Activated CD4-positive, alpha-beta memory T cell treated with anti-CD3 and anti-CD28 coated beads for 36 hours (primary cell): ENCODE data around the gene PALMD. TPM values are rescaled to one million over a fixed set of nuclear protein-coding genes. Genes with fewer than 3 reads are reported as not detected.

Experiments
- CTCF ChIA-PET: fragments of 350-600 bp; sonication (Branson Sonifier 250); formaldehyde crosslinking; loops from one replicate; lab custom pipeline; 2021; ENCODE audit warnings: antibody characterized with exemption, inconsistent platforms; lab: Charles Lee
- POLR2A ChIA-PET: fragments of 350-600 bp; sonication (Branson Sonifier 250); formaldehyde crosslinking; loops from one replicate; lab custom pipeline; 2021; ENCODE audit warnings: antibody characterized with exemption; lab: Charles Lee
- DNase-seq: peaks from one replicate; pipeline ENCODE4 v3.0.0-alpha.2; 2020
- H3K27ac Mint-ChIP-seq: one replicate; pipeline ENCODE4 v1.8.0; 2021; ENCODE audit warnings: mixed read lengths
- H3K27me3 Mint-ChIP-seq: one replicate; pipeline ENCODE4 v1.8.0; 2021; ENCODE audit warnings: mixed read lengths
- H3K36me3 Mint-ChIP-seq: one replicate; pipeline ENCODE4 v1.8.0; 2021; ENCODE audit warnings: mixed read lengths
- H3K4me1 Mint-ChIP-seq: one replicate; pipeline ENCODE4 v1.8.0; 2021; ENCODE audit warnings: low read depth, mixed read lengths
- H3K4me3 Mint-ChIP-seq: one replicate; pipeline ENCODE4 v1.8.0; 2021; ENCODE audit warnings: mild to moderate bottlenecking, mixed read lengths
- H3K9me3 Mint-ChIP-seq: one replicate; pipeline ENCODE4 v1.8.0; 2021; ENCODE audit warnings: mixed read lengths
- intact Hi-C: fragments of 100-400 bp; cut with micrococcal nuclease; formaldehyde crosslinking; loops from one replicate; pipeline ENCODE4 v1.15.1; 2023
- total RNA-seq, 2 experiments: library from RNA; stranded (reverse); gene quantifications; one replicate each; pipeline ENCODE4 v1.2.3, GENCODE V29; 2021

Gene PALMD
- total RNA-seq, 2 experiments from 2014 or later = not detected

GRCh38 chr1:99613716-99614115, 32.2 kb upstream of the PALMD start:
- CTCF ChIA-PET = no interaction called here
- Mint-ChIP-seq H3K4me3 (no peak overlapping the region), H3K4me1 (no peaks in the 10 kb centered on the region), H3K36me3 (no peaks in the 10 kb centered on the region), H3K27me3 (peaks cover 4% of the 10 kb centered on the region), H3K9me3 (no peaks in the 10 kb centered on the region), H3K27ac (no peak overlapping the region)
- POLR2A ChIA-PET = no interaction called here
- DNase-seq = no peak
- intact Hi-C loops = no loop called here

- Mint-ChIP-seq H3K36me3 (no peaks in the 10 kb centered on the region), H3K27me3 (peaks cover 4% of the 10 kb centered on the region), H3K4me1 (no peaks in the 10 kb centered on the region), H3K9me3 (no peaks in the 10 kb centered on the region), H3K4me3 (no peak overlapping the region), H3K27ac (no peak overlapping the region)
- ChIA-PET CTCF (no interaction called here), POLR2A (no interaction called here)
- DNase-seq = no peak
- intact Hi-C loops = no loop called here
Measured at GRCh38 chr1:99614728-99615127, 31.2 kb upstream of the PALMD start.

GRCh38 chr1:99619583-99619982, 26.3 kb upstream of the PALMD start:
- ChIA-PET POLR2A (no interaction called here), CTCF (no interaction called here)
- H3K27ac Mint-ChIP-seq = no peak overlapping the region
- H3K4me3 Mint-ChIP-seq = no peak overlapping the region
- H3K9me3 Mint-ChIP-seq = no peaks in the 10 kb centered on the region
- peaks cover 6% of the 10 kb centered on the region for H3K27me3 Mint-ChIP-seq
- no peak for DNase-seq
- H3K4me1 Mint-ChIP-seq = no peaks in the 10 kb centered on the region
- H3K36me3 Mint-ChIP-seq = no peaks in the 10 kb centered on the region
- intact Hi-C loops = no loop called here

- no peaks in the 10 kb centered on the region for H3K36me3 Mint-ChIP-seq
- no peak for DNase-seq
- no peaks in the 10 kb centered on the region for H3K9me3 Mint-ChIP-seq
- peaks cover 2% of the 10 kb centered on the region for H3K27me3 Mint-ChIP-seq
- H3K4me3 Mint-ChIP-seq = no peak overlapping the region
- POLR2A ChIA-PET = no interaction called here
- CTCF ChIA-PET = no interaction called here
- no peaks in the 10 kb centered on the region for H3K4me1 Mint-ChIP-seq
- intact Hi-C loops = no loop called here
- H3K27ac Mint-ChIP-seq = no peak overlapping the region
Measured at GRCh38 chr1:99621340-99621901, 24.5 kb upstream of the PALMD start.

- H3K9me3 Mint-ChIP-seq = no peaks in the 10 kb centered on the region
- CTCF ChIA-PET = no interaction called here
- intact Hi-C loops = no loop called here
Measured at GRCh38 chr1:99622702-99623347, 23.1 kb upstream of the PALMD start.

GRCh38 chr1:99623554-99623953, 22.4 kb upstream of the PALMD start:
- ChIA-PET POLR2A (no interaction called here), CTCF (no interaction called here)
- intact Hi-C loops = no loop called here
- Mint-ChIP-seq H3K27me3 (peaks cover 2% of the 10 kb centered on the region), H3K27ac (no peak overlapping the region), H3K9me3 (no peaks in the 10 kb centered on the region), H3K4me3 (no peak overlapping the region), H3K4me1 (no peaks in the 10 kb centered on the region), H3K36me3 (no peaks in the 10 kb centered on the region)
- no peak for DNase-seq

More at GRCh38 chr1:99622702-99623347, 23.1 kb upstream of the PALMD start:
- Mint-ChIP-seq H3K4me1 (no peaks in the 10 kb centered on the region), H3K4me3 (no peak overlapping the region), H3K36me3 (no peaks in the 10 kb centered on the region), H3K27me3 (peaks cover 2% of the 10 kb centered on the region), H3K27ac (no peak overlapping the region)
- DNase-seq = no peak
- POLR2A ChIA-PET = no interaction called here

GRCh38 chr1:99627615-99628014, 18.3 kb upstream of the PALMD start:
- Mint-ChIP-seq H3K27ac (no peak overlapping the region), H3K27me3 (peaks cover 2% of the 10 kb centered on the region), H3K4me3 (no peak overlapping the region), H3K9me3 (no peaks in the 10 kb centered on the region), H3K4me1 (no peaks in the 10 kb centered on the region), H3K36me3 (no peaks in the 10 kb centered on the region)
- CTCF ChIA-PET = no interaction called here
- DNase-seq = no peak
- POLR2A ChIA-PET = no interaction called here
- intact Hi-C loops = no loop called here

GRCh38 chr1:99629164-99629563, 16.7 kb upstream of the PALMD start:
- POLR2A ChIA-PET = no interaction called here

GRCh38 chr1:99634971-99635624, 10.8 kb upstream of the PALMD start:
- no peak overlapping the region for H3K4me3 Mint-ChIP-seq
- no peak for DNase-seq
- H3K9me3 Mint-ChIP-seq = no peaks in the 10 kb centered on the region
- H3K4me1 Mint-ChIP-seq = no peaks in the 10 kb centered on the region
- CTCF ChIA-PET = no interaction called here
- intact Hi-C loops = no loop called here
- POLR2A ChIA-PET = no interaction called here
- H3K36me3 Mint-ChIP-seq = no peaks in the 10 kb centered on the region
- no peak overlapping the region for H3K27ac Mint-ChIP-seq
- no peaks in the 10 kb centered on the region for H3K27me3 Mint-ChIP-seq

More at GRCh38 chr1:99629164-99629563, 16.7 kb upstream of the PALMD start:
- intact Hi-C loops = no loop called here
- Mint-ChIP-seq H3K4me1 (no peaks in the 10 kb centered on the region), H3K36me3 (no peaks in the 10 kb centered on the region), H3K9me3 (no peaks in the 10 kb centered on the region), H3K27me3 (peaks cover 2% of the 10 kb centered on the region), H3K27ac (no peak overlapping the region), H3K4me3 (no peak overlapping the region)
- CTCF ChIA-PET = no interaction called here
- no peak for DNase-seq

- Mint-ChIP-seq H3K4me1 (no peaks in the 10 kb centered on the region), H3K36me3 (no peaks in the 10 kb centered on the region), H3K4me3 (no peak overlapping the region), H3K27me3 (no peaks in the 10 kb centered on the region), H3K27ac (no peak overlapping the region), H3K9me3 (no peaks in the 10 kb centered on the region)
- no peak for DNase-seq
- intact Hi-C loops = no loop called here
- ChIA-PET POLR2A (no interaction called here), CTCF (no interaction called here)
Measured at GRCh38 chr1:99635664-99636063, 10.2 kb upstream of the PALMD start.

GRCh38 chr1:99636647-99637175, 9.2 kb upstream of the PALMD start:
- H3K27ac Mint-ChIP-seq = no peak overlapping the region
- CTCF ChIA-PET = no interaction called here
- H3K4me1 Mint-ChIP-seq = no peaks in the 10 kb centered on the region
- H3K9me3 Mint-ChIP-seq = no peaks in the 10 kb centered on the region
- DNase-seq = no peak
- H3K36me3 Mint-ChIP-seq = no peaks in the 10 kb centered on the region
- no peak overlapping the region for H3K4me3 Mint-ChIP-seq
- POLR2A ChIA-PET = no interaction called here
- intact Hi-C loops = no loop called here
- no peaks in the 10 kb centered on the region for H3K27me3 Mint-ChIP-seq

GRCh38 chr1:99638853-99639252, 7.1 kb upstream of the PALMD start:
- Mint-ChIP-seq H3K36me3 (no peaks in the 10 kb centered on the region), H3K27me3 (no peaks in the 10 kb centered on the region), H3K9me3 (no peaks in the 10 kb centered on the region), H3K4me3 (no peak overlapping the region), H3K27ac (no peak overlapping the region), H3K4me1 (no peaks in the 10 kb centered on the region)
- no peak for DNase-seq
- ChIA-PET POLR2A (no interaction called here), CTCF (no interaction called here)
- intact Hi-C loops = no loop called here
